Spleen (tissue), 7 donors: ENCODE data around the gene AKAP6.

Source experiments
- CTCF ChIP-seq, 11 experiments: fragments of 200-600 bp in 7 of 11; fragments of 450-650 bp in 4 of 11; sonication (generic) in 4 of 11; IDR thresholded peaks in 8 of 11; conservative IDR thresholded peaks in 3 of 11; 1 replicate in 7 of 11; 2 replicates in 4 of 11; pipeline versions ENCODE4 v1.4.0 to v1.8.0; 2016 to 2021; ENCODE audit warnings: antibody characterized with exemption in 11 of 11, inconsistent platforms in 4 of 11, mild to moderate bottlenecking in 1 of 11
- POLR2AphosphoS5 ChIP-seq, 3 donors: sonication (generic); formaldehyde crosslinking; IDR thresholded peaks; one replicate each; pipeline ENCODE4 v1.5.1; 2017; ENCODE audit warnings: antibody characterized with exemption in 3 of 3
- donor health status: DM: no; HTN: no; CAD: no; lungs with moderate emphysema.
- donor health status: DM: no; HTN: no; CAD: no.
- donor health status: DM: no; HTN: no; CAD: no.

DNA sequence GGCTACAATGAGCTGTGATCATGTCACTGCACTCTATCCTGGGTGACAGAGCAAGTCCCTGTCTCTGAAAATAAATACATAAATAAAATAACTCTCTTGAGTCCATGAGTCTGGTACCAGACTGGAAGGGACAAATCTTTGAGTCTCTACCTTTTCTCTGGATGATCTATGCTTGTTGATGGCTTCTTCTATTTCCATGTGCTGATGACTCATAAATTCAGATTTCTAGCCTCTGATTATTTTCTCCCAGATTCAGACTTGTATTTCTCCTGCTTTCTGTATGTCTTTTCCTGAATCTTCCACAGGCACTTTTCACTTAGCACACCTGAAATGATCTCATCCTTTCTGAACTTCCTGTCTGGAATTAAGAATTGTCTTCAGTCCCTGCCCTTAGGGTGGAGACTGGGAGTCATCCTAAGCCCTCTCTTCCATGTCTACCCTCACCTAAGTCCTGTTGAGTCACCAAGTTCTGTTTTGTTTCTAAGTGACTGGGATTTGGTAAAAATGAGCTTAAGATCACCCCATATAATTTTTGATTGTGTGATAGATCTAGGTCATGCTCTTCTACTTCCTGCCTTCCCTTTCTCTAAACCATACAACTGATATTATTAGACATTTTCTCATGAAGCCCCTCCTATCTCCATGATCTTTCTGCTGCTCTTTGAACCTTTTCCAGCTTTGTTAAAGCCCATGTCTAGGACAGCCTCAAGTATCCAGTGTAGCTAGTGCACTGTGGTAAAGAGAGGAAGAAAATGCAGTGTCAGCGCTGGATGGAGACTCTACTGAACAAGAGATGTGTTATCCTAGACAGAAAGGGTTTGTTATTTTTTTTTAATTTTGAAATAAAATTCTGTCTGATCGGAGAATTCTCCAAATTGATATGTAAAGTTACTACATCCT lies 13.1 kb downstream of the AKAP6 start:
- TF ChIP-seq POLR2AphosphoS5 (IDR thresholded peaks at IDR 0.05) = no peak
- TF ChIP-seq CTCF (IDR thresholded peaks at IDR 0.05 in 8 of 11, conservative IDR thresholded peaks at IDR 0.05 in 3 of 11) = no peak
